Gastroesophageal sphincter (tissue), 4 donors: Measurements from ENCODE around the gene PTPN6. TPM values are rescaled to one million over a fixed set of nuclear protein-coding genes. Genes with fewer than 3 reads are reported as not detected.

Source experiments
- ATAC-seq: fragments of 150-250 bp; one replicate; pipeline ENCODE4 v1.9.1; 2016; ENCODE audit warnings: mild to moderate bottlenecking, moderate library complexity
- H3K27ac ChIP-seq, 4 donors: fragments of 200-600 bp; sonication (generic) in 3 of 4; 1 replicate in 3 of 4; 2 replicates in 1 of 4; pipeline ENCODE4 v1.5.1; 2016 to 2019
- H3K27me3 ChIP-seq: fragments of 200-600 bp; sonication (generic); one replicate; pipeline ENCODE4 v1.5.1; 2019
- H3K36me3 ChIP-seq, 2 donors: fragments of 200-600 bp; sonication (generic); one replicate each; pipeline ENCODE4 v1.5.1; 2019; ENCODE audit warnings: control low read depth in 1 of 2
- H3K4me1 ChIP-seq, 3 donors: fragments of 200-600 bp; sonication (generic); 1 replicate in 2 of 3; 2 replicates in 1 of 3; pipeline ENCODE4 v1.5.1; 2016 to 2019; ENCODE audit warnings: control low read depth in 2 of 3
- H3K4me3 ChIP-seq, 2 donors: fragments of 200-600 bp; sonication (generic); one replicate each; pipeline ENCODE4 v1.5.1; 2019; ENCODE audit warnings: mild to moderate bottlenecking in 1 of 2, moderate library complexity in 1 of 2
- H3K9me3 ChIP-seq, 3 donors: fragments of 200-600 bp; sonication (generic); one replicate each; pipeline ENCODE4 v1.5.1; 2017 to 2019; ENCODE audit warnings: control low read depth in 2 of 3
- EP300 ChIP-seq: sonication (generic); formaldehyde crosslinking; IDR thresholded peaks from one replicate; pipeline ENCODE4 v1.6.1; 2017; ENCODE audit warnings: antibody characterized with exemption, mild to moderate bottlenecking
- POLR2A ChIP-seq, 2 donors: fragments of 450-650 bp; IDR thresholded peaks; one replicate each; pipeline ENCODE4 v1.6.1; 2017; ENCODE audit warnings: antibody characterized with exemption in 2 of 2, mild to moderate bottlenecking in 2 of 2, moderate library complexity in 1 of 2
- POLR2AphosphoS5 ChIP-seq: sonication (generic); formaldehyde crosslinking; IDR thresholded peaks from one replicate; pipeline ENCODE4 v1.6.1; 2017; ENCODE audit warnings: antibody characterized with exemption
- WGBS, 2 donors: methylation state at CpG; one replicate each; pipeline ENCODE4 v1.1.5; 2018; ENCODE audit warnings: low coverage in 1 of 2; 5-methylcytosine and 5-hydroxymethylcytosine counted together
- total RNA-seq, 4 donors: library from RNA; depleted of rRNA; stranded (reverse); fragments of >200 nt; gene quantifications; one replicate each; pipeline ENCODE4 v1.1.0, GENCODE V29; 2016
- TF ChIP-seq, protein P1 (sequence below), 4 experiments: fragments of 200-600 bp in 2 of 4; fragments of 450-650 bp in 2 of 4; sonication (generic) in 1 of 4; IDR thresholded peaks; one replicate each; pipeline ENCODE4 v1.5.1; 2017 to 2019; ENCODE audit warnings: antibody characterized with exemption in 4 of 4, mild to moderate bottlenecking in 2 of 4, moderate library complexity in 2 of 4

PTPN6 gene
- total RNA-seq, 4 donors from 2014 or later = 2.6 to 15.9 (median 7.5) TPM

- no peak overlapping the region for H3K4me3 ChIP-seq
- 60% methylated on average over 1 of the region's 10 CpGs; no CpG with 5 or more reads in 1 of the 2 donors for WGBS, 2 donors
- no peaks in the 10 kb centered on the region for H3K27me3 ChIP-seq
Measured at GRCh38 chr12:6958609-6959057, 7.5 kb downstream of the PTPN6 start.

GRCh38 chr12:6959058-6959804 lies 8.1 kb downstream of the PTPN6 start:
- peaks cover 0 to 51% (median 5%) of the 10 kb centered on the region in 3 donors for H3K4me1 ChIP-seq
- ATAC-seq = peak; percentile 20
- H3K27ac ChIP-seq = peak overlapping the region in 2 of 4 donors; percentile 31 to 81
- no peak for TF ChIP-seq POLR2AphosphoS5
- TF ChIP-seq, protein P1, sequence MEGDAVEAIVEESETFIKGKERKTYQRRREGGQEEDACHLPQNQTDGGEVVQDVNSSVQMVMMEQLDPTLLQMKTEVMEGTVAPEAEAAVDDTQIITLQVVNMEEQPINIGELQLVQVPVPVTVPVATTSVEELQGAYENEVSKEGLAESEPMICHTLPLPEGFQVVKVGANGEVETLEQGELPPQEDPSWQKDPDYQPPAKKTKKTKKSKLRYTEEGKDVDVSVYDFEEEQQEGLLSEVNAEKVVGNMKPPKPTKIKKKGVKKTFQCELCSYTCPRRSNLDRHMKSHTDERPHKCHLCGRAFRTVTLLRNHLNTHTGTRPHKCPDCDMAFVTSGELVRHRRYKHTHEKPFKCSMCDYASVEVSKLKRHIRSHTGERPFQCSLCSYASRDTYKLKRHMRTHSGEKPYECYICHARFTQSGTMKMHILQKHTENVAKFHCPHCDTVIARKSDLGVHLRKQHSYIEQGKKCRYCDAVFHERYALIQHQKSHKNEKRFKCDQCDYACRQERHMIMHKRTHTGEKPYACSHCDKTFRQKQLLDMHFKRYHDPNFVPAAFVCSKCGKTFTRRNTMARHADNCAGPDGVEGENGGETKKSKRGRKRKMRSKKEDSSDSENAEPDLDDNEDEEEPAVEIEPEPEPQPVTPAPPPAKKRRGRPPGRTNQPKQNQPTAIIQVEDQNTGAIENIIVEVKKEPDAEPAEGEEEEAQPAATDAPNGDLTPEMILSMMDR (IDR thresholded peaks at IDR 0.05) = no peak
- no peak for TF ChIP-seq POLR2A (IDR thresholded peaks at IDR 0.05)
- no peak for TF ChIP-seq EP300
- no peaks in the 10 kb centered on the region for H3K27me3 ChIP-seq
- WGBS, 2 donors = 67 to 83% methylated on average over 3 to 7 of the region's 24 CpGs
- H3K4me3 ChIP-seq = no peak overlapping the region
- H3K9me3 ChIP-seq = no peaks in the 10 kb centered on the region
- no peaks in the 10 kb centered on the region for H3K36me3 ChIP-seq

More at GRCh38 chr12:6958609-6959057, 7.5 kb downstream of the PTPN6 start:
- Histone ChIP-seq H3K9me3 (no peaks in the 10 kb centered on the region), H3K4me1 (peaks cover 0 to 51% (median 5%) of the 10 kb centered on the region in 3 donors), H3K36me3 (no peaks in the 10 kb centered on the region), H3K27ac (peak overlapping the region in 2 of 4 donors; percentile 31 to 81)
- ATAC-seq = no peak
- TF ChIP-seq EP300 = no peak

DNA sequence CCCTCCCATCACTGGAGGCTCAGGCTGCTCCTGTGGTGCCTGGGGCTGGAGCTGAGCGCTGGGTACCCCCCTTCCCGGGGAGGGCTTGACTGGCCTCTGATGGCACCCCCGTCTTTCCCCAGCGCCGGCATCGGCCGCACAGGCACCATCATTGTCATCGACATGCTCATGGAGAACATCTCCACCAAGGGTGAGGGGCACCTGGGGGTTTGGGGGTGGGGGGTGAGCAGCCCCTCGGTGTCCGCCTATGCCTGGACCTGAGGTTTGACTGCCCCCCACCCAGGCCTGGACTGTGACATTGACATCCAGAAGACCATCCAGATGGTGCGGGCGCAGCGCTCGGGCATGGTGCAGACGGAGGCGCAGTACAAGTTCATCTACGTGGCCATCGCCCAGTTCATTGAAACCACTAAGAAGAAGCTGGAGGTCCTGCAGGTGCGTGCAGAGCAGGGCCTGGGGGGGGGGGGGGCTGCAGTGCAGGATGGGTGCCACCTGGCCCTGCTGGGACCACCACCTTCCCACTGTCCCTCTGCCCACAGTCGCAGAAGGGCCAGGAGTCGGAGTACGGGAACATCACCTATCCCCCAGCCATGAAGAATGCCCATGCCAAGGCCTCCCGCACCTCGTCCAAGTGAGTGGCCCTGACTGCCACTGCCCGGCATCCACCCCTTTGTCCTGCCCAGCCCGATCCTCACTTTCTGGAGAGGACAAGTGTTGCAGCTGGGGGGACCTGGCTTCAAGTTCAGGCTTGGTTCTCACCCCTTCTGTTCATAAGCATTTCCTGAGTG lies 8.8 kb downstream of the PTPN6 start:
- 100% methylated on average over 2 of the region's 26 CpGs; no CpG with 5 or more reads in 1 of the 2 donors for WGBS, 2 donors
- Histone ChIP-seq H3K27ac (peak overlapping the region in 1 of 4 donors; percentile 81), H3K4me1 (peaks cover 0 to 58% (median 9%) of the 10 kb centered on the region in 3 donors), H3K4me3 (no peak overlapping the region), H3K9me3 (no peaks in the 10 kb centered on the region), H3K27me3 (no peaks in the 10 kb centered on the region), H3K36me3 (peaks cover 0 to 5% of the 10 kb centered on the region in 2 donors)
- no peak for ATAC-seq
- TF ChIP-seq POLR2AphosphoS5 (no peak), EP300 (no peak), POLR2A (IDR thresholded peaks at IDR 0.05) (no peak)
- TF ChIP-seq, protein P1 (IDR thresholded peaks at IDR 0.05) = no peak

GRCh38 chr12:6960593-6961277 lies 9.6 kb downstream of the PTPN6 start:
- Histone ChIP-seq H3K27ac (peak overlapping the region in 3 of 4 donors; percentile 63 to 82 (median 81)), H3K36me3 (peaks cover 0 to 13% of the 10 kb centered on the region in 2 donors), H3K4me1 (peaks cover 0 to 63% (median 9%) of the 10 kb centered on the region in 3 donors), H3K4me3 (peak overlapping the region in 1 of 2 donors; percentile 26), H3K9me3 (no peaks in the 10 kb centered on the region), H3K27me3 (no peaks in the 10 kb centered on the region)
- TF ChIP-seq POLR2AphosphoS5 (no peak), EP300 (no peak), POLR2A (IDR thresholded peaks at IDR 0.05) (no peak)
- TF ChIP-seq, protein P1 (IDR thresholded peaks at IDR 0.05) = no peak
- WGBS, 2 donors = 59% methylated on average over 5 of the region's 13 CpGs; no CpG with 5 or more reads in 1 of the 2 donors
- no peak for ATAC-seq

DNA sequence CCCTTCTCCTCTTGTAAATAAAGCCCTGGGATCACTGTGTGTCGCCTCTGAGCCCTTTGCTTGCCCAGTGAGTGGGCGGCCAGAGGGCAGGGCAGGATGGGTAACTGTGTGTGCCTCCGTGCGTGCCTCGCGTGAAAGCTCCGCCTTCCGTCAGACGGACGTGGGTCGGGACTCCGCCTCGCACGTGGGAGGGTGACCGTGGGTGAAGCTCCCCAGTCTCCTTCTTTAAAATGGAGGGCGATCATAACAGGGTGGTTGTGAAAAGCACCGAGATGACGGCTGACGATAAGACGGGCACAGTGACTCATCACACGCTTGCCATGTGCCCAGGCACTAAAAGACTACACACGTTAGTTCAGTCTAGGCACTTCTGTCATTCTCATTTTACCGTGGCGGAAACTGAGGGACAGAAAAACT lies 10.1 kb downstream of the PTPN6 start:
- H3K27me3 ChIP-seq = no peaks in the 10 kb centered on the region
- H3K36me3 ChIP-seq = peaks cover 0 to 18% of the 10 kb centered on the region in 2 donors
- H3K27ac ChIP-seq = peak overlapping the region in 3 of 4 donors; percentile 63 to 82 (median 81)
- peaks cover 0 to 63% (median 9%) of the 10 kb centered on the region in 3 donors for H3K4me1 ChIP-seq
- peak overlapping the region in 1 of 2 donors; percentile 26 for H3K4me3 ChIP-seq
- no peak for TF ChIP-seq POLR2AphosphoS5
- TF ChIP-seq, protein P1 (IDR thresholded peaks at IDR 0.05) = no peak
- peak in 1 of 2 donors; percentile 11 for TF ChIP-seq POLR2A (IDR thresholded peaks at IDR 0.05)
- TF ChIP-seq EP300 = no peak
- no peaks in the 10 kb centered on the region for H3K9me3 ChIP-seq
- ATAC-seq = no peak
- WGBS, 2 donors = 48% methylated on average over 8 of the region's 24 CpGs; no CpG with 5 or more reads in 1 of the 2 donors
